HepG2 (cell line): ENCODE measurements around the gene CSMD2.

Source experiments
- CBX5 ChIP-seq: sonication (generic); formaldehyde crosslinking; IDR thresholded peaks from 2 replicates; pipeline ENCODE4 v1.4.0; 2020; ENCODE audit warnings: missing genetic modification reagents, borderline replicate concordance
- CTCF ChIP-seq: sonication (generic); formaldehyde crosslinking; IDR thresholded peaks from 2 replicates; pipeline ENCODE4 v1.5.0; 2020; ENCODE audit warnings: mild to moderate bottlenecking, missing genetic modification reagents, moderate library complexity
- MED1 ChIP-seq: sonication (generic); formaldehyde crosslinking; IDR thresholded peaks from 2 replicates; pipeline ENCODE4 v1.4.0; 2020; ENCODE audit warnings: missing genetic modification reagents
- NR2F6 ChIP-seq, 2 experiments: IDR thresholded peaks; 2 replicates each; pipeline ENCODE4 v1.6.1; 2016; ENCODE audit warnings: antibody characterized with exemption in 1 of 2, mild to moderate bottlenecking in 1 of 2
- TCF12 ChIP-seq, 2 experiments: fragments of 450-650 bp in 1 of 2; sonication (generic) in 1 of 2; formaldehyde crosslinking in 1 of 2; IDR thresholded peaks; 2 replicates each; pipeline versions ENCODE4 v1.6.1 to v1.8.0; 2017 to 2022; ENCODE audit warnings: antibody characterized with exemption in 1 of 2, mild to moderate bottlenecking in 1 of 2, missing genetic modification reagents in 1 of 2, moderate library complexity in 1 of 2
- ZBTB7B ChIP-seq: sonication (generic); formaldehyde crosslinking; IDR thresholded peaks from 2 replicates; pipeline ENCODE4 v1.4.0; 2020; ENCODE audit warnings: missing genetic modification reagents
- ZNF333 ChIP-seq: sonication (generic); formaldehyde crosslinking; IDR thresholded peaks from 2 replicates; pipeline ENCODE4 v1.4.0; 2020; ENCODE audit warnings: mild to moderate bottlenecking, missing genetic modification reagents, borderline replicate concordance

GRCh38 chr1:33468531-33468930, 696.5 kb downstream of the CSMD2 start:
- TF ChIP-seq ZBTB7B (CRISPR knock-in tag), result no peak
- no peak for TF ChIP-seq TCF12 (IDR thresholded peaks at IDR 0.05)
- no peak for TF ChIP-seq TCF12 (CRISPR knock-in tag; IDR thresholded peaks at IDR 0.05)
- TF ChIP-seq MED1 (CRISPR knock-in tag), result no peak
- no peak for TF ChIP-seq ZNF333 (CRISPR knock-in tag)
- TF ChIP-seq CTCF (CRISPR knock-in tag), result no peak
- TF ChIP-seq CBX5 (CRISPR knock-in tag), result no peak
- TF ChIP-seq NR2F6 (IDR thresholded peaks at IDR 0.05), result no peak
- TF ChIP-seq NR2F6 (CRISPR knock-in tag; IDR thresholded peaks at IDR 0.05), result no peak
